IMR-90 (cell line): Measurements from ENCODE around the gene MRE11. TPM values are rescaled to one million over a fixed set of nuclear protein-coding genes. Genes with fewer than 3 reads are reported as not detected.

ENCODE experiments used
- ATAC-seq: fragments of 200-7000 bp; cut with Tn5 transposase; 2 replicates; pipeline ENCODE4 v1.9.1; 2020; ENCODE audit warnings: low read depth, mild to moderate bottlenecking, moderate library complexity
- BruUV-seq: library from RNA; stranded (reverse); fragments of 400-500 nt; replicated peaks from 2 replicates; lab custom pipeline; 2021; lab: Mats Ljungman, UMichigan
- CTCF ChIA-PET: fragments of 300-600 bp; formaldehyde crosslinking; extraction: SDS; loops from one replicate; lab custom pipeline; 2021; ENCODE audit warnings: antibody characterized with exemption; lab: Yijun Ruan, JAX
- POLR2A ChIA-PET: fragments of 300-600 bp; sonication (Branson Sonifier 250); formaldehyde crosslinking; loops from one replicate; lab custom pipeline; 2022; ENCODE audit warnings: antibody characterized with exemption; ENCODE audit not compliant: unreplicated experiment; lab: Charles Lee
- DNase-seq: peaks from one replicate; pipeline ENCODE4 v3.0.0; 2013
- H2AFZ ChIP-seq: replicated peaks from 2 replicates; pipeline ENCODE3; 2013; ENCODE audit warnings: low read length, mild to moderate bottlenecking; ENCODE audit not compliant: poor library complexity
- H2AK5ac ChIP-seq: 2 replicates; pipeline ENCODE4 v1.6.1; 2013; ENCODE audit warnings: low read depth, low read length, inconsistent platforms
- H2AK9ac ChIP-seq: replicated peaks from 2 replicates; pipeline ENCODE3; 2013; ENCODE audit warnings: mild to moderate bottlenecking, low read depth, low read length, moderate library complexity; ENCODE audit not compliant: poor library complexity
- H2BK120ac ChIP-seq: 2 replicates; pipeline ENCODE4 v1.6.1; 2013; ENCODE audit warnings: low read depth, low read length, inconsistent platforms
- H2BK15ac ChIP-seq: 3 replicates; pipeline ENCODE4 v1.6.1; 2013; ENCODE audit warnings: low read depth, low read length, inconsistent platforms
- H2BK20ac ChIP-seq: 2 replicates; pipeline ENCODE4 v1.6.1; 2013; ENCODE audit warnings: low read depth, mild to moderate bottlenecking, inconsistent platforms, low read length, moderate library complexity
- H2BK5ac ChIP-seq: 2 replicates; pipeline ENCODE4 v1.6.1; 2013; ENCODE audit warnings: mild to moderate bottlenecking, low read depth, low read length, inconsistent platforms; ENCODE audit not compliant: poor library complexity, severe bottlenecking
- H3K14ac ChIP-seq: replicated peaks from 2 replicates; pipeline ENCODE4 v1.6.1; 2013; ENCODE audit warnings: low read depth, low read length, inconsistent platforms
- H3K18ac ChIP-seq: 2 replicates; pipeline ENCODE4 v1.6.1; 2013; ENCODE audit warnings: low read depth, low read length, control low read depth
- H3K23ac ChIP-seq: 2 replicates; pipeline ENCODE4 v1.6.1; 2013; ENCODE audit warnings: low read depth, low read length, inconsistent platforms
- H3K27ac ChIP-seq: 2 replicates; pipeline ENCODE4 v1.5.1; 2013; ENCODE audit warnings: mild to moderate bottlenecking, control low read depth, low read length; ENCODE audit not compliant: insufficient read depth
- H3K27me3 ChIP-seq: 2 replicates; pipeline ENCODE4 v1.6.1; 2013; ENCODE audit warnings: low read length; ENCODE audit not compliant: control insufficient read depth, insufficient read depth
- H3K36me3 ChIP-seq: 2 replicates; pipeline ENCODE4 v1.6.1; 2013; ENCODE audit warnings: low read length, mixed read lengths; ENCODE audit not compliant: control insufficient read depth, insufficient read depth
- H3K4ac ChIP-seq: 2 replicates; pipeline ENCODE4 v1.6.1; 2013; ENCODE audit warnings: low read depth, low read length, inconsistent platforms
- H3K4me1 ChIP-seq: 2 replicates; pipeline ENCODE4 v1.6.1; 2013; ENCODE audit warnings: low read length, mixed read lengths; ENCODE audit not compliant: control insufficient read depth, insufficient read depth
- H3K4me2 ChIP-seq: 2 replicates; pipeline ENCODE4 v1.6.1; 2013; ENCODE audit warnings: low read depth, mild to moderate bottlenecking, control low read depth, low read length, moderate library complexity
- H3K4me3 ChIP-seq: 2 replicates; pipeline ENCODE4 v1.5.1; 2013; ENCODE audit warnings: low read depth, mild to moderate bottlenecking, control low read depth, low read length, moderate library complexity; ENCODE audit not compliant: insufficient read depth
- H3K56ac ChIP-seq: 2 replicates; pipeline ENCODE4 v1.6.1; 2013; ENCODE audit warnings: low read length, inconsistent platforms; ENCODE audit not compliant: insufficient read depth; ENCODE audit errors: extremely low read depth
- H3K79me1 ChIP-seq, 2 experiments: 2 replicates each; pipeline ENCODE4 v1.6.1; 2013; ENCODE audit warnings: low read length in 2 of 2, inconsistent platforms in 1 of 2, low read depth in 1 of 2
- H3K9ac ChIP-seq: 2 replicates; pipeline ENCODE4 v1.6.1; 2013; ENCODE audit warnings: low read depth, low read length, control low read depth
- H3K9me1 ChIP-seq: 2 replicates; pipeline ENCODE4 v1.6.1; 2013; ENCODE audit warnings: low read length, inconsistent platforms; ENCODE audit not compliant: insufficient read depth
- H3K9me3 ChIP-seq: 2 replicates; pipeline ENCODE4 v1.6.1; 2013; ENCODE audit warnings: low read length; ENCODE audit not compliant: control insufficient read depth, insufficient read depth
- H4K20me1 ChIP-seq: 2 replicates; pipeline ENCODE4 v1.6.1; 2013; ENCODE audit warnings: low read length, inconsistent platforms; ENCODE audit not compliant: insufficient read depth
- H4K5ac ChIP-seq: 2 replicates; pipeline ENCODE4 v1.6.1; 2013; ENCODE audit warnings: mild to moderate bottlenecking, low read depth, low read length, control low read depth
- H4K8ac ChIP-seq, 2 experiments: 2 replicates each; pipeline ENCODE4 v1.6.1; 2013; ENCODE audit warnings: low read depth in 2 of 2, low read length in 2 of 2, control low read depth in 1 of 2, inconsistent platforms in 1 of 2
- H4K91ac ChIP-seq: 2 replicates; pipeline ENCODE4 v1.6.1; 2013; ENCODE audit warnings: low read depth, low read length, inconsistent platforms; ENCODE audit not compliant: insufficient read depth
- RAD21 ChIP-seq: IDR thresholded peaks from 2 replicates; pipeline ENCODE4 v1.6.1; 2012; ENCODE audit warnings: low read length, improper control_type of control experiment
- RCOR1 ChIP-seq: IDR thresholded peaks from 2 replicates; pipeline ENCODE4 v1.6.1; 2012; ENCODE audit warnings: mild to moderate bottlenecking, low read length, improper control_type of control experiment; ENCODE audit not compliant: insufficient replicate concordance
- SMC3 ChIP-seq: fragments of 150-350 bp; IDR thresholded peaks from 2 replicates; pipeline ENCODE4 v1.6.1; 2016; ENCODE audit warnings: low read depth, mild to moderate bottlenecking, antibody characterized with exemption, low read length, moderate library complexity
- WGBS, 2 experiments: methylation state at CpG; one replicate each; pipeline versions ENCODE4 v1.1.5 to v1.1.7; 2013; ENCODE audit warnings: missing lambda C conversion rate in 2 of 2; ENCODE audit not compliant: insufficient read length in 1 of 2; ENCODE audit errors: extremely low coverage in 2 of 2; 5-methylcytosine and 5-hydroxymethylcytosine counted together
- dilution Hi-C: fragments of 300-500 bp; cut with HindIII; formaldehyde crosslinking; loops from one replicate; pipeline ENCODE4 v1.14.3; 2018; ENCODE audit warnings: low sequenced_read_pairs; ENCODE audit not compliant: unreplicated experiment
- in situ Hi-C: fragments of 300-500 bp; cut with MboI; formaldehyde crosslinking; loops from 3 replicates; pipeline ENCODE4 v1.14.3; 2019; ENCODE audit warnings: low sequenced_read_pairs, inconsistent platforms, mixed read lengths
- intact Hi-C: fragments of 100-400 bp; cut with micrococcal nuclease; formaldehyde crosslinking; loops from 2 replicates; pipeline ENCODE4 v1.10.0; 2022
- polyA plus RNA-seq, 3 experiments: library from polyadenylated mRNA; depleted of rRNA; stranded (reverse); fragments of >200 nt; gene quantifications; 2 replicates each; pipeline ENCODE4 v1.2.3, GENCODE V29; 2012; ENCODE audit warnings: low replicate concordance in 1 of 3
- total RNA-seq: library from RNA; depleted of rRNA; stranded (reverse); fragments of >200 nt; gene quantifications from 2 replicates; pipeline ENCODE4 v1.2.3, GENCODE V29; 2012
- TF ChIP-seq, protein P1 (sequence below): conservative IDR thresholded peaks from 2 replicates; pipeline ENCODE4 v1.5.1; 2012; ENCODE audit warnings: mild to moderate bottlenecking, low read depth, low read length, improper control_type of control experiment

MRE11 gene
- total and polyA plus RNA-seq, 2 of the 4 experiments (the other 2 are of a cell fraction): 9.0 to 15.6 TPM

DNA sequence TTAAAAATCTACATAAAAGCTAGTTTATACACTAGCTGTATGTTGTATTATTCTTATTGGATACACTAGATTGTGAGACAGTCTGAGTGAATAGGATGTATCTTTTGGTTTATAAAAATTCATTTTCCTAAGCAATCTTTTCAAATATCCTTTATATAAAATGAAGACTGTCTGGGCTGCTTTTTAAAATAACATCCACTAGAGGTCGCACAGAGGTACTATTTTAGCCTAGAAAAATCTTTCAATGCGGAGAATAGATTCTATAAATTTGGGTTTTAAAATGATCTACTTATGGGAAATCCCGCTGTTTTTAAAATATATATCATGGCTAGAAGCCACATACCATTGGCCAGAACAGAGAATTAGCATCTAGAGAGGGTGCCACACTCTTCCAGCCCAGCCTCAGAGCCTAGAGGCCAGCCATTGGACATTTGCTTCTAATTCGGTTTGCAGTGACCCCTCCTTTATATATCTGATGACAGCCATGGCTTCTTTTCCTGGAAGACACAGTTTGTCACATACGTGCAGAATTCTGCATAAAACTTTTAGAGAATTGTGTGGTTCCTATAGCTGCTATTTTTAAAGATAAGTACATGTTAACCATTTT, 25.9 kb upstream of the MRE11 start:
- no peak overlapping the region for H3K23ac ChIP-seq
- H2BK20ac ChIP-seq: no peak overlapping the region
- peaks cover 8% of the 10 kb centered on the region for H3K27me3 ChIP-seq
- H3K4me2 ChIP-seq: peak overlapping the region; percentile 65; the same call in 1 of the 2 replicates
- H3K4me1 ChIP-seq: peaks cover 2% of the 10 kb centered on the region; the same call in 1 of the 2 replicates
- H2BK120ac ChIP-seq: no peak overlapping the region
- no peak overlapping the region for H3K14ac ChIP-seq
- no peak overlapping the region for H4K5ac ChIP-seq
- ChIA-PET CTCF (interaction anchor here (0.7 to 1.6 kb wide), 7 partner anchors 9 to 624 kb away, joined by 3 to 6 read pairs (median 3); no protein-coding TSS in a partner anchor), POLR2A (no interaction called here)
- no peak overlapping the region for H4K91ac ChIP-seq
- no peaks in the 10 kb centered on the region for H3K9me1 ChIP-seq
- ATAC-seq (peak; percentile 79), DNase-seq (peak; percentile 49)
- TF ChIP-seq, protein P1, sequence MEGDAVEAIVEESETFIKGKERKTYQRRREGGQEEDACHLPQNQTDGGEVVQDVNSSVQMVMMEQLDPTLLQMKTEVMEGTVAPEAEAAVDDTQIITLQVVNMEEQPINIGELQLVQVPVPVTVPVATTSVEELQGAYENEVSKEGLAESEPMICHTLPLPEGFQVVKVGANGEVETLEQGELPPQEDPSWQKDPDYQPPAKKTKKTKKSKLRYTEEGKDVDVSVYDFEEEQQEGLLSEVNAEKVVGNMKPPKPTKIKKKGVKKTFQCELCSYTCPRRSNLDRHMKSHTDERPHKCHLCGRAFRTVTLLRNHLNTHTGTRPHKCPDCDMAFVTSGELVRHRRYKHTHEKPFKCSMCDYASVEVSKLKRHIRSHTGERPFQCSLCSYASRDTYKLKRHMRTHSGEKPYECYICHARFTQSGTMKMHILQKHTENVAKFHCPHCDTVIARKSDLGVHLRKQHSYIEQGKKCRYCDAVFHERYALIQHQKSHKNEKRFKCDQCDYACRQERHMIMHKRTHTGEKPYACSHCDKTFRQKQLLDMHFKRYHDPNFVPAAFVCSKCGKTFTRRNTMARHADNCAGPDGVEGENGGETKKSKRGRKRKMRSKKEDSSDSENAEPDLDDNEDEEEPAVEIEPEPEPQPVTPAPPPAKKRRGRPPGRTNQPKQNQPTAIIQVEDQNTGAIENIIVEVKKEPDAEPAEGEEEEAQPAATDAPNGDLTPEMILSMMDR: peak; percentile 75
- TF ChIP-seq RAD21 (peak; percentile 64), SMC3 (peak; percentile 61; the same call in 1 of the 2 replicates), RCOR1 (no peak)
- no peak overlapping the region for H2AK5ac ChIP-seq
- no peak overlapping the region; the same call in 1 of the 2 replicates for H3K18ac ChIP-seq
- no peak overlapping the region for H2BK5ac ChIP-seq
- H4K8ac ChIP-seq: no peak overlapping the region
- no peaks in the 10 kb centered on the region for H4K20me1 ChIP-seq
- H2BK15ac ChIP-seq: no peak overlapping the region
- no TSS peak for BruUV-seq
- H3K4ac ChIP-seq: no peak overlapping the region
- no peaks in the 10 kb centered on the region for H3K36me3 ChIP-seq
- no peak overlapping the region for H3K4me3 ChIP-seq
- no peak overlapping the region for H2AK9ac ChIP-seq
- no peak overlapping the region for H3K56ac ChIP-seq
- in situ Hi-C loops (loop anchor here (5.0 to 10.0 kb wide), 2 partner anchors 55 to 78 kb away; no protein-coding TSS in a partner anchor), dilution Hi-C loops (no loop called here), intact Hi-C loops (loop anchor here (1.0 kb wide), 3 partner anchors 44 to 449 kb away; no protein-coding TSS in a partner anchor)
- H3K27ac ChIP-seq: no peak overlapping the region
- H3K9ac ChIP-seq: peak overlapping the region; percentile 56; the same call in 1 of the 2 replicates
- no peaks in the 10 kb centered on the region for H3K79me1 ChIP-seq
- no peak overlapping the region for H2AFZ ChIP-seq
- WGBS, 2 experiments: no CpG with 5 or more reads among the region's 5 CpGs
- H3K9me3 ChIP-seq: no peaks in the 10 kb centered on the region
